ENCODE results near the gene PPIE.

DNA sequence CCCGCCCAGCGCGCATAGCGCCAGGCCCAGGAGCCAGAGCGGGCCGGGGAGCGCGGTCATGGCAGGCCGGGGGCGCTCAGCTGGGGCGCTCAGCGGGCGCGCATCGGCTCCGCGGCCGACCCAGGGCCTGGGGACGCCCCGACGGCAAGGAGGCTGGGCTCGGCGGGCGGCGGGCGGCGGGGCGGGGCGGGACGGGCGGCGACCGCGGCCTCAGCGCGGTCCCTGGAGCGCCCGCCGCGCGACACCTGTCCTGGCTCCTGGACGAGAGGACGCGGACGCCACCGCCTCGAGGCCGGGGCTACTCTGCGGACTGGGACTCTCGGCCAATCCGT lies 49.7 kb downstream of the PPIE start:
- TF ChIP-seq EZH2 (IDR thresholded peaks at IDR 0.05) (no peak), POLR2AphosphoS5 (IDR thresholded peaks at IDR 0.05; ENCODE audit: borderline replicate concordance, low read depth, low read length) (no peak)

All from SK-N-MC (cell line).